K562 (cell line): ENCODE measurements around the gene DOCK6. TPM values are rescaled to one million over a fixed set of nuclear protein-coding genes. Genes with fewer than 3 reads are reported as not detected.

Experiments
- CBX5 ChIP-seq: IDR thresholded peaks from 2 replicates; pipeline ENCODE4 v1.6.1; 2014; ENCODE audit warnings: low read depth, borderline replicate concordance
- CHD4 ChIP-seq: fragments of 200-600 bp; sonication (generic); IDR thresholded peaks from 3 replicates; pipeline ENCODE4 v1.6.1; 2012; ENCODE audit warnings: low read depth, mild to moderate bottlenecking, mixed read lengths, low read length, inconsistent platforms; ENCODE audit not compliant: insufficient read depth, insufficient replicate concordance, poor library complexity, severe bottlenecking
- CREB1 ChIP-seq, 2 experiments: sonication (generic) in 1 of 2; formaldehyde crosslinking in 1 of 2; IDR thresholded peaks; 2 replicates each; pipeline versions ENCODE4 v1.6.1 to v1.8.0; 2012 to 2022; ENCODE audit warnings: inconsistent platforms in 1 of 2, mild to moderate bottlenecking in 1 of 2, missing genetic modification reagents in 1 of 2, moderate library complexity in 1 of 2
- DACH1 ChIP-seq: fragments of 450-650 bp; IDR thresholded peaks from 2 replicates; pipeline ENCODE4 v1.6.1; 2018; ENCODE audit not compliant: partially characterized antibody
- HDAC8 ChIP-seq: fragments of 450-650 bp; IDR thresholded peaks from 2 replicates; pipeline ENCODE4 v1.6.1; 2016; ENCODE audit warnings: mild to moderate bottlenecking, missing genetic modification characterization, moderate library complexity, missing compliant biosample characterization
- IFI16 ChIP-seq: fragments of 250-450 bp; sonication (Bioruptor Pico); IDR thresholded peaks from 2 replicates; pipeline ENCODE4 v2.1.2; 2022; ENCODE audit warnings: mild to moderate bottlenecking, inconsistent platforms
- IRF2 ChIP-seq: sonication (generic); formaldehyde crosslinking; IDR thresholded peaks from 2 replicates; pipeline ENCODE4 v1.8.1; 2022; ENCODE audit warnings: mild to moderate bottlenecking, missing genetic modification reagents
- KAT2B ChIP-seq: IDR thresholded peaks from one replicate; pipeline ENCODE4 v1.6.1; 2012; ENCODE audit warnings: low read depth, mild to moderate bottlenecking, control low read depth, inconsistent platforms, low read length, moderate library complexity
- NFIC ChIP-seq: fragments of 450-650 bp; IDR thresholded peaks from 2 replicates; pipeline ENCODE4 v1.6.1; 2017; ENCODE audit warnings: mild to moderate bottlenecking, inconsistent platforms
- RBM39 ChIP-seq: fragments of 200-400 bp; formaldehyde crosslinking; optimal IDR thresholded peaks from 2 replicates; pipeline ENCODE3; 2018; ENCODE audit warnings: low read depth, low read length
- ZFX ChIP-seq: sonication (generic); formaldehyde crosslinking; IDR thresholded peaks from 2 replicates; pipeline ENCODE4 v1.8.0; 2022; ENCODE audit warnings: mild to moderate bottlenecking, missing genetic modification reagents, moderate library complexity
- ZNF133 ChIP-seq: fragments of 250-450 bp; sonication (Bioruptor Pico); IDR thresholded peaks from 2 replicates; pipeline ENCODE4 v1.4.0; 2020; ENCODE audit warnings: mild to moderate bottlenecking
- ZNF174 ChIP-seq: fragments of 250-450 bp; sonication (Bioruptor Pico); IDR thresholded peaks from 2 replicates; pipeline ENCODE4 v1.4.0; 2020; ENCODE audit warnings: mild to moderate bottlenecking
- polyA plus RNA-seq, 8 experiments: library from polyadenylated mRNA; depleted of rRNA in 4 of 8; stranded (reverse) in 5 of 8; unstranded in 3 of 8; fragments of >200 nt; fragmentation: Nextera tagmentation in 2 of 8; fragmentation: Illumina TruSeq in 1 of 8; extraction: Ambion mirVana in 2 of 8; extraction: Trizol in 1 of 8; gene quantifications; 2 replicates each; pipeline versions ENCODE4 v1.2.1 to v1.2.3, GENCODE V29; 2011 to 2014; ENCODE audit warnings: inconsistent platforms in 1 of 8, missing spikeins in 1 of 8
- total RNA-seq, 7 experiments: library from RNA; depleted of rRNA in 6 of 7; stranded (reverse); fragments of >200 nt in 6 of 7; fragmentation: Illumina TruSeq in 2 of 7; extraction: Trizol in 2 of 7; gene quantifications; 2 replicates each; pipeline versions ENCODE4 v1.2.1 to v1.2.3, GENCODE V29; 2011 to 2021; ENCODE audit warnings: low replicate concordance in 1 of 7
- TF ChIP-seq, protein P1 (sequence below): fragments of 450-650 bp; IDR thresholded peaks from 2 replicates; pipeline ENCODE4 v1.6.1; 2016; ENCODE audit warnings: mild to moderate bottlenecking, moderate library complexity
- TF ChIP-seq, protein P2 (sequence below): fragments of 450-650 bp; formaldehyde crosslinking; IDR thresholded peaks from 2 replicates; pipeline ENCODE4 v1.4.0; 2020; ENCODE audit warnings: mild to moderate bottlenecking, moderate library complexity

The DOCK6 gene
- total and polyA plus RNA-seq, 9 of the 15 experiments (the other 6 are each of a cell fraction or from before 2014, with no cell fraction given): 0.35 to 19.3 (median 3.8) TPM

DNA sequence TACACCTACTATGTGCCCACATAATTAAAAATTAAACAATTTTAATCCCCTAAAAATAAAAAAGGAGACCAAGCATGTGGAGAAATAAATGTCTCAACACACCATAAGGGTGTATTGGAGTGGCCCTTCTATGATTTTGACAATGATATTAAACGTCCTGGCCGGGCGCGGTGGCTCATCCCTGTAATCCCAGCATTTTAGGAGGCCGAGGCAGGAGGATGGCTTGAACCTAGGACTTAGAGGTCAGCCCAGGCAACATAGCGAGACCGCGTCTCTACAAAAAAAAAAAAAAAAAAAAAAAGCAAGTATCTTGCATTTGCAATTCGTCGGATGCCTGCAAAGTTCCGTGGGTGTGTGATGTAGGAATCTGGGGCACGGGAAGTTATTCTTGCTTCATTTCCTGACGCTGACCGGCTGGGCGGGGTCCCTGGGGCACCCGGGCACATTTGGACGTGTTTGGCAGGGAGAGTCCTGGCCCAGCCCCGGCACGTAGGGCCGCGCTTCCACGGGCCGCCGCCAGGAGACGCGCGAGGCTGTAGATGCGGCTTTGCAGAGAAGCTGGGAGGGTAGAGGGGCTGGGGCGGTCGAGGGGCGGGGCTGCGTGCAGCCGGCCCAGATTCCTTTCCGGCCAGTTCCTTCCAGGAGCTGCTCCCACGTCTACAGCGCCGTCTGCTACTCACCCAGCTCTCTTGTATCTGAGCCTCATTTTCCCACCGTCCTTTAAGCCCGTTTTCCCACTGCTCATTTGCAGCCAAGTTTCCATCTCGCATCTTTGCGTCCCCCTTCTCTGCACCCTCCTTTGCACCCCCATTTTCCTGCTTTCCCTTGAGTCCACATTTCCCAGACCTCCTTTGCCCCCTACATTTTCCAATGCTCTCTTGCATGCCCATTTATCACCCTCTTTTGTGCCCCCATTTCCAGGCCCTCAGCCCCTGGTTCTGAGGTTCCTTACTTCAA is 31.4 kb upstream of the DOCK6 start (continued):
- TF ChIP-seq, protein P1, sequence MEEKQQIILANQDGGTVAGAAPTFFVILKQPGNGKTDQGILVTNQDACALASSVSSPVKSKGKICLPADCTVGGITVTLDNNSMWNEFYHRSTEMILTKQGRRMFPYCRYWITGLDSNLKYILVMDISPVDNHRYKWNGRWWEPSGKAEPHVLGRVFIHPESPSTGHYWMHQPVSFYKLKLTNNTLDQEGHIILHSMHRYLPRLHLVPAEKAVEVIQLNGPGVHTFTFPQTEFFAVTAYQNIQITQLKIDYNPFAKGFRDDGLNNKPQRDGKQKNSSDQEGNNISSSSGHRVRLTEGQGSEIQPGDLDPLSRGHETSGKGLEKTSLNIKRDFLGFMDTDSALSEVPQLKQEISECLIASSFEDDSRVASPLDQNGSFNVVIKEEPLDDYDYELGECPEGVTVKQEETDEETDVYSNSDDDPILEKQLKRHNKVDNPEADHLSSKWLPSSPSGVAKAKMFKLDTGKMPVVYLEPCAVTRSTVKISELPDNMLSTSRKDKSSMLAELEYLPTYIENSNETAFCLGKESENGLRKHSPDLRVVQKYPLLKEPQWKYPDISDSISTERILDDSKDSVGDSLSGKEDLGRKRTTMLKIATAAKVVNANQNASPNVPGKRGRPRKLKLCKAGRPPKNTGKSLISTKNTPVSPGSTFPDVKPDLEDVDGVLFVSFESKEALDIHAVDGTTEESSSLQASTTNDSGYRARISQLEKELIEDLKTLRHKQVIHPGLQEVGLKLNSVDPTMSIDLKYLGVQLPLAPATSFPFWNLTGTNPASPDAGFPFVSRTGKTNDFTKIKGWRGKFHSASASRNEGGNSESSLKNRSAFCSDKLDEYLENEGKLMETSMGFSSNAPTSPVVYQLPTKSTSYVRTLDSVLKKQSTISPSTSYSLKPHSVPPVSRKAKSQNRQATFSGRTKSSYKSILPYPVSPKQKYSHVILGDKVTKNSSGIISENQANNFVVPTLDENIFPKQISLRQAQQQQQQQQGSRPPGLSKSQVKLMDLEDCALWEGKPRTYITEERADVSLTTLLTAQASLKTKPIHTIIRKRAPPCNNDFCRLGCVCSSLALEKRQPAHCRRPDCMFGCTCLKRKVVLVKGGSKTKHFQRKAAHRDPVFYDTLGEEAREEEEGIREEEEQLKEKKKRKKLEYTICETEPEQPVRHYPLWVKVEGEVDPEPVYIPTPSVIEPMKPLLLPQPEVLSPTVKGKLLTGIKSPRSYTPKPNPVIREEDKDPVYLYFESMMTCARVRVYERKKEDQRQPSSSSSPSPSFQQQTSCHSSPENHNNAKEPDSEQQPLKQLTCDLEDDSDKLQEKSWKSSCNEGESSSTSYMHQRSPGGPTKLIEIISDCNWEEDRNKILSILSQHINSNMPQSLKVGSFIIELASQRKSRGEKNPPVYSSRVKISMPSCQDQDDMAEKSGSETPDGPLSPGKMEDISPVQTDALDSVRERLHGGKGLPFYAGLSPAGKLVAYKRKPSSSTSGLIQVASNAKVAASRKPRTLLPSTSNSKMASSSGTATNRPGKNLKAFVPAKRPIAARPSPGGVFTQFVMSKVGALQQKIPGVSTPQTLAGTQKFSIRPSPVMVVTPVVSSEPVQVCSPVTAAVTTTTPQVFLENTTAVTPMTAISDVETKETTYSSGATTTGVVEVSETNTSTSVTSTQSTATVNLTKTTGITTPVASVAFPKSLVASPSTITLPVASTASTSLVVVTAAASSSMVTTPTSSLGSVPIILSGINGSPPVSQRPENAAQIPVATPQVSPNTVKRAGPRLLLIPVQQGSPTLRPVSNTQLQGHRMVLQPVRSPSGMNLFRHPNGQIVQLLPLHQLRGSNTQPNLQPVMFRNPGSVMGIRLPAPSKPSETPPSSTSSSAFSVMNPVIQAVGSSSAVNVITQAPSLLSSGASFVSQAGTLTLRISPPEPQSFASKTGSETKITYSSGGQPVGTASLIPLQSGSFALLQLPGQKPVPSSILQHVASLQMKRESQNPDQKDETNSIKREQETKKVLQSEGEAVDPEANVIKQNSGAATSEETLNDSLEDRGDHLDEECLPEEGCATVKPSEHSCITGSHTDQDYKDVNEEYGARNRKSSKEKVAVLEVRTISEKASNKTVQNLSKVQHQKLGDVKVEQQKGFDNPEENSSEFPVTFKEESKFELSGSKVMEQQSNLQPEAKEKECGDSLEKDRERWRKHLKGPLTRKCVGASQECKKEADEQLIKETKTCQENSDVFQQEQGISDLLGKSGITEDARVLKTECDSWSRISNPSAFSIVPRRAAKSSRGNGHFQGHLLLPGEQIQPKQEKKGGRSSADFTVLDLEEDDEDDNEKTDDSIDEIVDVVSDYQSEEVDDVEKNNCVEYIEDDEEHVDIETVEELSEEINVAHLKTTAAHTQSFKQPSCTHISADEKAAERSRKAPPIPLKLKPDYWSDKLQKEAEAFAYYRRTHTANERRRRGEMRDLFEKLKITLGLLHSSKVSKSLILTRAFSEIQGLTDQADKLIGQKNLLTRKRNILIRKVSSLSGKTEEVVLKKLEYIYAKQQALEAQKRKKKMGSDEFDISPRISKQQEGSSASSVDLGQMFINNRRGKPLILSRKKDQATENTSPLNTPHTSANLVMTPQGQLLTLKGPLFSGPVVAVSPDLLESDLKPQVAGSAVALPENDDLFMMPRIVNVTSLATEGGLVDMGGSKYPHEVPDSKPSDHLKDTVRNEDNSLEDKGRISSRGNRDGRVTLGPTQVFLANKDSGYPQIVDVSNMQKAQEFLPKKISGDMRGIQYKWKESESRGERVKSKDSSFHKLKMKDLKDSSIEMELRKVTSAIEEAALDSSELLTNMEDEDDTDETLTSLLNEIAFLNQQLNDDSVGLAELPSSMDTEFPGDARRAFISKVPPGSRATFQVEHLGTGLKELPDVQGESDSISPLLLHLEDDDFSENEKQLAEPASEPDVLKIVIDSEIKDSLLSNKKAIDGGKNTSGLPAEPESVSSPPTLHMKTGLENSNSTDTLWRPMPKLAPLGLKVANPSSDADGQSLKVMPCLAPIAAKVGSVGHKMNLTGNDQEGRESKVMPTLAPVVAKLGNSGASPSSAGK: no peak
- no peak for TF ChIP-seq IFI16 (CRISPR knock-in tag)
- TF ChIP-seq RBM39: no peak
- TF ChIP-seq CREB1 (IDR thresholded peaks at IDR 0.05): no peak
- TF ChIP-seq CREB1 (CRISPR knock-in tag; IDR thresholded peaks at IDR 0.05): no peak
- TF ChIP-seq CBX5: no peak
- TF ChIP-seq ZFX (CRISPR knock-in tag): no peak
- TF ChIP-seq ZNF174 (CRISPR knock-in tag): no peak
- no peak for TF ChIP-seq HDAC8
- no peak for TF ChIP-seq DACH1
- no peak for TF ChIP-seq IRF2
- no peak for TF ChIP-seq KAT2B
- TF ChIP-seq, protein P2, sequence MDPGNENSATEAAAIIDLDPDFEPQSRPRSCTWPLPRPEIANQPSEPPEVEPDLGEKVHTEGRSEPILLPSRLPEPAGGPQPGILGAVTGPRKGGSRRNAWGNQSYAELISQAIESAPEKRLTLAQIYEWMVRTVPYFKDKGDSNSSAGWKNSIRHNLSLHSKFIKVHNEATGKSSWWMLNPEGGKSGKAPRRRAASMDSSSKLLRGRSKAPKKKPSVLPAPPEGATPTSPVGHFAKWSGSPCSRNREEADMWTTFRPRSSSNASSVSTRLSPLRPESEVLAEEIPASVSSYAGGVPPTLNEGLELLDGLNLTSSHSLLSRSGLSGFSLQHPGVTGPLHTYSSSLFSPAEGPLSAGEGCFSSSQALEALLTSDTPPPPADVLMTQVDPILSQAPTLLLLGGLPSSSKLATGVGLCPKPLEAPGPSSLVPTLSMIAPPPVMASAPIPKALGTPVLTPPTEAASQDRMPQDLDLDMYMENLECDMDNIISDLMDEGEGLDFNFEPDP (CRISPR knock-in tag): no peak
- TF ChIP-seq ZNF133 (CRISPR knock-in tag): no peak
- no peak for TF ChIP-seq CHD4
- TF ChIP-seq NFIC: no peak
